H1 (cell line): ENCODE measurements around the gene NDUFA5. TPM values are rescaled to one million over a fixed set of nuclear protein-coding genes. Genes with fewer than 3 reads are reported as not detected.

Experiments
- CTCF ChIA-PET: fragments of 300-600 bp; sonication (Branson Sonifier 250); formaldehyde crosslinking; loops from one replicate; lab custom pipeline; 2021; ENCODE audit not compliant: partially characterized antibody; lab: Charles Lee
- POLR2A ChIA-PET: fragments of 300-600 bp; sonication (Branson Sonifier 250); formaldehyde crosslinking; loops from one replicate; lab custom pipeline; 2021; ENCODE audit warnings: inconsistent platforms; ENCODE audit not compliant: partially characterized antibody; lab: Charles Lee
- DNase-seq, 2 experiments: peaks; one replicate each; pipeline versions ENCODE4 v3.0.0 to v3.0.0-alpha.2; 2010 to 2022; ENCODE audit warnings: low spot score in 2 of 2, low read depth in 1 of 2, mixed read lengths in 1 of 2
- FAIRE-seq: peaks from 2 replicates; lab custom pipeline; 2011; peaks lifted over from hg19 to GRCh38; lab: Jason Lieb, UNC
- H2AFZ ChIP-seq: 2 replicates; pipeline ENCODE4 v1.8.1; 2012; ENCODE audit warnings: low read length, inconsistent platforms
- H2AK5ac ChIP-seq: 2 replicates; pipeline ENCODE4 v1.6.1; 2013; ENCODE audit warnings: low read depth, low read length
- H2BK120ac ChIP-seq: replicated peaks from 2 replicates; pipeline ENCODE3; 2013; ENCODE audit warnings: low read depth, low read length, inconsistent platforms
- H2BK12ac ChIP-seq: 2 replicates; pipeline ENCODE4 v1.6.1; 2013; ENCODE audit warnings: low read depth, low read length
- H2BK15ac ChIP-seq: 2 replicates; pipeline ENCODE4 v1.6.1; 2013; ENCODE audit warnings: low read length
- H2BK20ac ChIP-seq: 2 replicates; pipeline ENCODE4 v1.6.1; 2013; ENCODE audit warnings: low read length
- H2BK5ac ChIP-seq: 2 replicates; pipeline ENCODE4 v1.6.1; 2013; ENCODE audit warnings: low read depth, low read length
- H3K14ac ChIP-seq: 2 replicates; pipeline ENCODE4 v1.6.1; 2013; ENCODE audit warnings: inconsistent platforms; ENCODE audit not compliant: insufficient read length
- H3K18ac ChIP-seq: 2 replicates; pipeline ENCODE4 v1.6.1; 2013; ENCODE audit warnings: low read length; ENCODE audit errors: extremely low read depth
- H3K23ac ChIP-seq: 2 replicates; pipeline ENCODE4 v1.6.1; 2013; ENCODE audit warnings: inconsistent platforms; ENCODE audit not compliant: insufficient read length
- H3K23me2 ChIP-seq: 2 replicates; pipeline ENCODE4 v1.6.1; 2013; ENCODE audit warnings: low read depth, low read length
- H3K27ac ChIP-seq: 2 replicates; pipeline ENCODE4 v1.6.1; 2011; ENCODE audit warnings: low read depth, low read length, inconsistent platforms
- H3K27me3 ChIP-seq, 4 experiments: replicated peaks in 1 of 4; 1 replicate in 1 of 4; 2 replicates in 3 of 4; pipeline versions ENCODE4 v1.6.1 to v1.8.1; 2011 to 2013; ENCODE audit warnings: low read length in 3 of 4, mild to moderate bottlenecking in 3 of 4, inconsistent platforms in 2 of 4, mixed read lengths in 2 of 4, moderate library complexity in 1 of 4; ENCODE audit not compliant: control insufficient read depth in 3 of 4, insufficient read depth in 3 of 4; ENCODE audit errors: extremely low read depth in 1 of 4
- H3K36me3 ChIP-seq, 4 experiments: 2 replicates each; pipeline versions ENCODE4 v1.6.1 to v1.8.1; 2011 to 2013; ENCODE audit warnings: mild to moderate bottlenecking in 4 of 4, low read length in 3 of 4, moderate library complexity in 2 of 4, control low read depth in 1 of 4, inconsistent platforms in 1 of 4; ENCODE audit not compliant: insufficient read depth in 4 of 4, control insufficient read depth in 2 of 4
- H3K4ac ChIP-seq: replicated peaks from 2 replicates; pipeline ENCODE3; 2013; ENCODE audit warnings: low read length, low read depth, mixed read lengths, inconsistent platforms; ENCODE audit not compliant: insufficient read length
- H3K4me1 ChIP-seq, 4 experiments: replicated peaks in 1 of 4; 1 replicate in 1 of 4; 2 replicates in 3 of 4; pipeline versions ENCODE4 v1.6.1 to v1.8.1; 2011 to 2013; ENCODE audit warnings: low read length in 3 of 4, inconsistent platforms in 2 of 4, mixed read lengths in 1 of 4; ENCODE audit not compliant: insufficient read depth in 4 of 4, control insufficient read depth in 3 of 4
- H3K4me2 ChIP-seq, 2 experiments: 2 replicates each; pipeline versions ENCODE4 v1.6.1 to v1.8.1; 2011 to 2013; ENCODE audit warnings: low read depth in 2 of 2, low read length in 2 of 2, control low read depth in 1 of 2, inconsistent platforms in 1 of 2, mild to moderate bottlenecking in 1 of 2; ENCODE audit not compliant: insufficient read depth in 1 of 2
- H3K4me3 ChIP-seq, 4 experiments: fragments of 200-600, 300-600 bp in 1 of 4; sonication (generic), shearing (Covaris generic), sonication (Bioruptor Twin) in 1 of 4; 2 replicates each; pipeline versions ENCODE4 v1.5.1 to v1.8.1; 2011 to 2016; ENCODE audit warnings: low read length in 4 of 4, low read depth in 3 of 4, control low read depth in 2 of 4, inconsistent platforms in 2 of 4, mild to moderate bottlenecking in 2 of 4, mixed read lengths in 1 of 4, moderate library complexity in 1 of 4; ENCODE audit not compliant: insufficient read depth in 2 of 4; ENCODE audit errors: extremely low read depth in 1 of 4
- H3K56ac ChIP-seq: replicated peaks from 2 replicates; pipeline ENCODE3; 2013; ENCODE audit warnings: low read depth, mild to moderate bottlenecking, mixed read lengths, low read length, inconsistent platforms; ENCODE audit not compliant: insufficient read length
- H3K79me1 ChIP-seq: 2 replicates; pipeline ENCODE4 v1.6.1; 2013; ENCODE audit warnings: low read depth, low read length, control low read depth
- H3K79me2 ChIP-seq, 2 experiments: 2 replicates each; pipeline versions ENCODE4 v1.6.1 to v1.8.1; 2012 to 2013; ENCODE audit warnings: low read length in 2 of 2, mild to moderate bottlenecking in 2 of 2, inconsistent platforms in 1 of 2; ENCODE audit not compliant: insufficient read depth in 2 of 2, control insufficient read depth in 1 of 2
- H3K9ac ChIP-seq, 4 experiments: replicated peaks in 1 of 4; 1 replicate in 1 of 4; 2 replicates in 3 of 4; pipeline versions ENCODE4 v1.6.1 to v1.8.1; 2011 to 2013; ENCODE audit warnings: low read depth in 3 of 4, low read length in 3 of 4, control low read depth in 2 of 4, mild to moderate bottlenecking in 2 of 4, moderate library complexity in 2 of 4, inconsistent platforms in 1 of 4; ENCODE audit errors: extremely low read depth in 1 of 4
- H3K9me3 ChIP-seq, 2 experiments: 2 replicates each; pipeline versions ENCODE4 v1.6.1 to v1.8.1; 2012 to 2013; ENCODE audit warnings: mild to moderate bottlenecking in 2 of 2, moderate library complexity in 2 of 2, control low read depth in 1 of 2, inconsistent platforms in 1 of 2, low read depth in 1 of 2, low read length in 1 of 2, mixed read lengths in 1 of 2; ENCODE audit not compliant: insufficient read depth in 2 of 2
- H4K20me1 ChIP-seq, 2 experiments: replicated peaks in 1 of 2; 2 replicates each; pipeline versions ENCODE3 to v1.8.1; 2011 to 2013; ENCODE audit warnings: inconsistent platforms in 2 of 2, low read length in 2 of 2, mild to moderate bottlenecking in 1 of 2; ENCODE audit not compliant: insufficient read depth in 2 of 2, control insufficient read depth in 1 of 2
- H4K5ac ChIP-seq: 2 replicates; pipeline ENCODE4 v1.6.1; 2013; ENCODE audit warnings: low read length, low read depth, mixed read lengths, inconsistent platforms; ENCODE audit not compliant: insufficient read length
- H4K8ac ChIP-seq: 2 replicates; pipeline ENCODE4 v1.8.0; 2013; ENCODE audit warnings: mild to moderate bottlenecking, moderate library complexity, low read length, inconsistent platforms; ENCODE audit not compliant: insufficient read depth; ENCODE audit errors: extremely low read depth
- H4K91ac ChIP-seq: replicated peaks from 2 replicates; pipeline ENCODE3; 2013; ENCODE audit warnings: low read length, mixed read lengths, inconsistent platforms; ENCODE audit not compliant: insufficient read length
- ASH2L ChIP-seq: fragments of 200-600, 300-600 bp; sonication (generic); IDR thresholded peaks from one replicate; pipeline ENCODE4 v1.7.1; 2017; ENCODE audit warnings: low read length
- CBX8 ChIP-seq: fragments of 300-800, 300-1000 bp; sonication (generic); IDR thresholded peaks from 2 replicates; pipeline ENCODE4 v1.7.1; 2016; ENCODE audit warnings: low read depth, low read length, borderline replicate concordance
- FOSL1 ChIP-seq: IDR thresholded peaks from 2 replicates; pipeline ENCODE4 v1.6.1; 2011; ENCODE audit warnings: mild to moderate bottlenecking, low read depth, low read length, moderate library complexity; ENCODE audit not compliant: insufficient read depth
- HDAC2 ChIP-seq, 2 experiments: fragments of 300-600 bp in 1 of 2; sonication (generic) in 1 of 2; IDR thresholded peaks; 2 replicates each; pipeline ENCODE4 v1.6.1; 2011 to 2012; ENCODE audit warnings: low read depth in 2 of 2, low read length in 2 of 2, mild to moderate bottlenecking in 2 of 2, moderate library complexity in 2 of 2, borderline replicate concordance in 1 of 2, inconsistent platforms in 1 of 2
- NANOG ChIP-seq: IDR thresholded peaks from 2 replicates; pipeline ENCODE4 v1.6.1; 2011; ENCODE audit warnings: low read length, low read depth, mild to moderate bottlenecking, inconsistent platforms; ENCODE audit not compliant: insufficient read depth, poor library complexity, severe bottlenecking
- POU5F1 ChIP-seq: IDR thresholded peaks from 2 replicates; pipeline ENCODE4 v1.6.1; 2011; ENCODE audit warnings: low read depth, mild to moderate bottlenecking, low read length, moderate library complexity
- SP1 ChIP-seq: IDR thresholded peaks from 2 replicates; pipeline ENCODE4 v1.6.1; 2011; ENCODE audit warnings: low read depth, low read length
- WGBS, 2 experiments: shearing (Covaris generic) in 1 of 2; methylation state at CpG; one replicate each; pipeline versions ENCODE4 v1.1.6 to v1.1.7; 2013 to 2015; ENCODE audit warnings: low lambda C conversion rate in 2 of 2, mixed read lengths in 2 of 2, inconsistent platforms in 1 of 2, low coverage in 1 of 2, missing lambda C conversion rate in 1 of 2; ENCODE audit not compliant: insufficient replicate concordance in 2 of 2, insufficient coverage in 1 of 2, insufficient read length in 1 of 2; ENCODE audit errors: extremely low coverage in 1 of 2, missing lambda C conversion rate in 1 of 2; 5-methylcytosine and 5-hydroxymethylcytosine counted together
- polyA plus RNA-seq, 7 experiments: library from polyadenylated mRNA; depleted of rRNA in 3 of 7; stranded (reverse) in 5 of 7; unstranded in 2 of 7; fragments of >200 nt in 5 of 7; fragments of 200-250 nt in 2 of 7; gene quantifications; 1 replicate in 5 of 7; 2 replicates in 1 of 7; 4 replicates in 1 of 7; pipeline versions ENCODE4 v1.2.1 to v1.2.3, GENCODE V29; 2011 to 2013; ENCODE audit warnings: missing spikeins in 2 of 7, mixed read lengths in 2 of 7
- total RNA-seq: library from RNA; stranded (reverse); fragmentation: NEBNext Ultra II Directional; extraction: Animal tissue kit (Norgen Biotek cat#: 25700); gene quantifications from 2 replicates; pipeline ENCODE4 v1.2.1, GENCODE V29; 2021

NDUFA5 gene
- total and polyA plus RNA-seq, 2 of the 8 experiments (the other 6 are each of a cell fraction or from before 2014, with no cell fraction given), result 7.6 to 76.3 TPM

DNA sequence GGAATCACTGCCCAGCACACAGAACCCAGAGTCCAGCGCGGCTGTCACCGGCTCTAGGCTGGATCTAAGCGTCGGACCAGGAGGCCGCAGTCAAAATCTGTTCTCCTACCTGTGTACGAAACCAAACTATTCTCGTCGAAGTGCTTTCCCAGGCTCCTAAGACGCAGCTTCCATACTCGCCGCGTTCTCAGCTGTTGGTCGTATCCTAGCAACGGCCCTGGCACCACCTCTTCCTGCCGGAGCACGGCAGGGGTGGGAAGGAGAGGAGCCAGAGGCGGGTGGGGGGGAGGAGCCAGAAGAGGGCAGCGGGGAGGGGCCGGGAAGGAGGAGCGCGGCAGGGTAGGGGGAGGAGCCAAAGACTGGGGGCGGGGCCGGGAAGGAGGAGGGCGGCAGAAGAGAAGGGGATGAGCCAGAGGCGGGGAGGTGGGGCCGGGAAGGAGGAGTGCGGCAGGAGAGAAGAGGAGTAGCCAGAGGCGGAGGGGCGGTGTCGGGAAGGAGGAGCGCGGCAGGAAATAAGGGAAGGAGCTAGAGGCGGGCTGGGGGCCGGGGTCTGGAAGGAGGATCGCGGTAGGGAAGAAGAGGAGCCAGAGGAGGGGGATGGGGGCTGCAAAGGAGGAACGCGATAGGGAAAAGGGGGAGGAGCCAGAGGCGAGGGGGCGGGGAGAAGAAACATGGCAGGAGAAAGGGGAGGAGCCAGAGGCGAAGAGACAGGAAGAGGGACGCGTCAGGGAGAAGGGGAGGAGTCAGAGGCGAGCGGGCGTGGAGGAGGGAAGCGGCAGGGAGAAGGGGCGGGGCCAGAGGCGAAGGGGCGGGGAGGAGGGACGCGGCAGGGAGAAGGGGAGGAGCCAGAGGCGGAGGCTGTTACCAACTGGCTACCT, 23.0 kb downstream of the NDUFA5 start, which contains the start of gene IQUB:
TSS of gene IQUB (minus strand) at position 213 of the 878 bp plus-strand sequence. CDS start 22,255 bp downstream, outside the sequence.
- no peaks in the 10 kb centered on the region for H3K36me3 ChIP-seq
- H3K23me2 ChIP-seq, result peaks cover 5% of the 10 kb centered on the region
- peak within 1 kb of the TSS; percentile 61 to 81 (median 73) for H3K4me3 ChIP-seq
- no peak within 1 kb of the TSS for H4K91ac ChIP-seq
- ChIA-PET CTCF (interaction anchor here (0.6 to 1.8 kb wide), 6 partner anchors 22 to 1007 kb away, joined by 3 to 14 read pairs (median 3); no protein-coding TSS in a partner anchor), POLR2A (interaction anchor here (0.6 to 0.7 kb wide), 3 partner anchors 19 to 354 kb away, joined by 3 read pairs; no protein-coding TSS in a partner anchor)
- no peak within 1 kb of the TSS for H2BK20ac ChIP-seq
- H3K27ac ChIP-seq, result peak within 1 kb of the TSS; percentile 25; the same call in 1 of the 2 replicates
- H4K5ac ChIP-seq, result peak within 1 kb of the TSS; percentile 46
- H2AK5ac ChIP-seq, result no peak within 1 kb of the TSS
- H3K23ac ChIP-seq, result no peak within 1 kb of the TSS
- peaks cover 0 to 2% (median 1%) of the 10 kb centered on the region in 4 experiments; a peak in 4 of 7 replicates for H3K27me3 ChIP-seq
- H3K4me1 ChIP-seq, result peaks cover 0 to 3% (median 3%) of the 10 kb centered on the region in 4 experiments; a peak in 3 of 7 replicates
- H3K14ac ChIP-seq, result no peak within 1 kb of the TSS
- H3K9ac ChIP-seq, result peak within 1 kb of the TSS in 3 of 4 experiments; percentile 51 to 59 (median 56); a peak in 5 of 7 replicates
- H4K8ac ChIP-seq, result no peak within 1 kb of the TSS
- H2BK120ac ChIP-seq, result no peak within 1 kb of the TSS
- H3K79me1 ChIP-seq, result no peaks in the 10 kb centered on the region
- 4% methylated on average over 12 of the region's 54 CpGs; no CpG with 5 or more reads in 1 of the 2 experiments for WGBS, 2 experiments
- H3K9me3 ChIP-seq, result no peaks in the 10 kb centered on the region
- no peak within 1 kb of the TSS for H3K56ac ChIP-seq
- H3K4ac ChIP-seq, result no peak within 1 kb of the TSS
- H2AFZ ChIP-seq, result peak within 1 kb of the TSS; percentile 80
- H2BK15ac ChIP-seq, result no peak within 1 kb of the TSS
- peak within 1 kb of the TSS; percentile 68; the same call in 1 of the 2 replicates for H2BK12ac ChIP-seq
- H4K20me1 ChIP-seq, result no peaks in the 10 kb centered on the region
- H3K18ac ChIP-seq, result peak within 1 kb of the TSS; percentile 87
- no peaks in the 10 kb centered on the region for H3K79me2 ChIP-seq
- no peak within 1 kb of the TSS; the same call in 1 of the 2 replicates for H2BK5ac ChIP-seq
- DNase-seq (peak; percentile 91 to 97), FAIRE-seq (no peak)
- peak within 1 kb of the TSS; percentile 90 to 94 for H3K4me2 ChIP-seq
- no peak for TF ChIP-seq NANOG
- no peak; the same call in 1 of the 2 replicates for TF ChIP-seq SP1
- no peak for TF ChIP-seq POU5F1
- TF ChIP-seq HDAC2 (IDR thresholded peaks at IDR 0.05; ENCODE audit: borderline replicate concordance in 1 of 2, low read depth in 2 of 2, low read length in 2 of 2), result peak in 1 of 2 experiments; percentile 91; a peak in 2 of 4 replicates
- no peak for TF ChIP-seq FOSL1
- TF ChIP-seq ASH2L, result peak; percentile 75
- TF ChIP-seq CBX8, result no peak
